ENCODE results near the gene MLPH. TPM values are rescaled to one million over a fixed set of nuclear protein-coding genes. Genes with fewer than 3 reads are reported as not detected.

MLPH gene
- total and polyA plus RNA-seq, 9 of the 15 experiments (the other 6 are each of a cell fraction or from before 2014, with no cell fraction given): 0.22 TPM; not detected in 8

DNA sequence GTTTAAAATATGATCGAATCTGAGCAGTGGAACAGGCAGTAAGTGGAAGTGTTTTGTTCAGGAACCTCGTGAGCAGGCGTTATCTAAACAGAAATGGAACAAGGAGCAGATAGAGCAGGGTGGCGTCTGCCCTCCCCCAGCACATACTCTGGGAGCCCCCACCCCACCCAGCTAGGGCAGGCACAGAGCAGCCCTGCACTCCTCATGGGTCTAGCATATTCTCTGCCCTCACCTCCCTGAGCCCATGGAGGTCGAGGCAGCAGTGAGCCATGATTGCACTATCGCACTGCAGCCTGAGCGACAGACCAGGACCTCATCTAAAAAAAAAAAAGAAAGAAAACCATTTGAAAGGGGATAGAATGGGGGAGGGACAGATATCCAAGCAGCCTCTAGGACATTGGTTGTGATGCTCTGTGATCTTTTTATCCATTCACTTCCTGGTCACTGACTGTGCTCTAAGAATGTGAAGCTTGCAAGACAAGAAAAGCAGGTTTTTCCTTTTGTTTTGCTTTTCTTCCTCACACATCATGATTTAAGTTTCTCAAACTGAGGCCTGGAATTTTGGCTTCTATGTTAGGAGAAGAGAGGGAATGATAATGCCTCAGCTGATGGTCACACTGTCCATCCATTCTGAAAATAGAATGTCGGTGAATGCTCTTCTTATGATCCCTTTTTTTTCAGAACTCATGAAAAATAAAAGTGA lies 3.1 kb downstream of the MLPH start (continued):
- TF ChIP-seq GTF3C2 (IDR thresholded peaks at IDR 0.05; ENCODE audit: borderline replicate concordance, extremely low read depth, insufficient read length) (no peak), LARP7 (IDR thresholded peaks at IDR 0.05) (no peak), E2F1 (CRISPR knock-in tag; IDR thresholded peaks at IDR 0.05) (no peak)

- Histone ChIP-seq H3K9ac (ENCODE audit: insufficient read depth in 1 of 2, low read depth in 2 of 2, low read length in 2 of 2) (no peak overlapping the region), H3K4me1 (replicated peaks in 1 of 2; ENCODE audit: control insufficient read depth in 2 of 2, insufficient read depth in 2 of 2, low read length in 2 of 2) (no peaks in the 10 kb centered on the region), H3K4me2 (ENCODE audit: insufficient read depth, low read length) (no peak overlapping the region), H2AFZ (ENCODE audit: low read depth, low read length) (no peak overlapping the region), H4K20me1 (replicated peaks; ENCODE audit: control insufficient read depth, insufficient read depth, low read length) (no peaks in the 10 kb centered on the region), H3K36me3 (ENCODE audit: control insufficient read depth, insufficient read depth, low read length) (no peaks in the 10 kb centered on the region), H3K27ac (ENCODE audit: extremely low read depth, low read depth, low read length) (no peak overlapping the region), H3K79me2 (ENCODE audit: control insufficient read depth, insufficient read depth, low read length) (no peaks in the 10 kb centered on the region), H3K4me3 (no peak overlapping the region), H3K9me1 (ENCODE audit: control insufficient read depth, insufficient read depth, low read length) (no peaks in the 10 kb centered on the region), H3K9me3 (replicated peaks; ENCODE audit: control insufficient read depth, insufficient read depth, low read depth, low read length) (peaks cover 1% of the 10 kb centered on the region; the same call in 1 of the 2 replicates), H3K27me3 (ENCODE audit: control insufficient read depth in 2 of 2, insufficient read depth in 2 of 2, low read length in 2 of 2) (peaks cover 0 to 27% of the 10 kb centered on the region in 2 experiments; a peak in 2 of 5 replicates)
- no peak for FAIRE-seq
- no TSS peak for BruUV-seq (replicated peaks)
- DNase-seq (ENCODE audit: extremely low read depth in 1 of 4, low spot score in 3 of 4): no peak
- intact Hi-C loops (cut with micrococcal nuclease): no loop called here
- in situ Hi-C loops (cut with MboI): no loop called here
- CTCF ChIA-PET (ENCODE audit: low intra/inter-chr PET ratio): no interaction called here
- no peak for ATAC-seq
- POLR2A ChIA-PET: no interaction called here
- 11% methylated on average over 6 of the region's 6 CpGs for WGBS (ENCODE audit: insufficient coverage, low coverage, missing lambda C conversion rate)
- TF ChIP-seq ZNF282 (CRISPR knock-in tag; IDR thresholded peaks at IDR 0.05): no peak
- TF ChIP-seq, protein P1, sequence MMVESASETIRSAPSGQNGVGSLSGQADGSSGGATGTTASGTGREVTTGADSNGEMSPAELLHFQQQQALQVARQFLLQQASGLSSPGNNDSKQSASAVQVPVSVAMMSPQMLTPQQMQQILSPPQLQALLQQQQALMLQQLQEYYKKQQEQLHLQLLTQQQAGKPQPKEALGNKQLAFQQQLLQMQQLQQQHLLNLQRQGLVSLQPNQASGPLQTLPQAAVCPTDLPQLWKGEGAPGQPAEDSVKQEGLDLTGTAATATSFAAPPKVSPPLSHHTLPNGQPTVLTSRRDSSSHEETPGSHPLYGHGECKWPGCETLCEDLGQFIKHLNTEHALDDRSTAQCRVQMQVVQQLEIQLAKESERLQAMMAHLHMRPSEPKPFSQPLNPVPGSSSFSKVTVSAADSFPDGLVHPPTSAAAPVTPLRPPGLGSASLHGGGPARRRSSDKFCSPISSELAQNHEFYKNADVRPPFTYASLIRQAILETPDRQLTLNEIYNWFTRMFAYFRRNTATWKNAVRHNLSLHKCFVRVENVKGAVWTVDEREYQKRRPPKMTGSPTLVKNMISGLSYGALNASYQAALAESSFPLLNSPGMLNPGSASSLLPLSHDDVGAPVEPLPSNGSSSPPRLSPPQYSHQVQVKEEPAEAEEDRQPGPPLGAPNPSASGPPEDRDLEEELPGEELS (CRISPR knock-in tag; IDR thresholded peaks at IDR 0.05; ENCODE audit: borderline replicate concordance): no peak
- TF ChIP-seq TCF15 (CRISPR knock-in tag; IDR thresholded peaks at IDR 0.05): no peak
- TF ChIP-seq, protein P2, sequence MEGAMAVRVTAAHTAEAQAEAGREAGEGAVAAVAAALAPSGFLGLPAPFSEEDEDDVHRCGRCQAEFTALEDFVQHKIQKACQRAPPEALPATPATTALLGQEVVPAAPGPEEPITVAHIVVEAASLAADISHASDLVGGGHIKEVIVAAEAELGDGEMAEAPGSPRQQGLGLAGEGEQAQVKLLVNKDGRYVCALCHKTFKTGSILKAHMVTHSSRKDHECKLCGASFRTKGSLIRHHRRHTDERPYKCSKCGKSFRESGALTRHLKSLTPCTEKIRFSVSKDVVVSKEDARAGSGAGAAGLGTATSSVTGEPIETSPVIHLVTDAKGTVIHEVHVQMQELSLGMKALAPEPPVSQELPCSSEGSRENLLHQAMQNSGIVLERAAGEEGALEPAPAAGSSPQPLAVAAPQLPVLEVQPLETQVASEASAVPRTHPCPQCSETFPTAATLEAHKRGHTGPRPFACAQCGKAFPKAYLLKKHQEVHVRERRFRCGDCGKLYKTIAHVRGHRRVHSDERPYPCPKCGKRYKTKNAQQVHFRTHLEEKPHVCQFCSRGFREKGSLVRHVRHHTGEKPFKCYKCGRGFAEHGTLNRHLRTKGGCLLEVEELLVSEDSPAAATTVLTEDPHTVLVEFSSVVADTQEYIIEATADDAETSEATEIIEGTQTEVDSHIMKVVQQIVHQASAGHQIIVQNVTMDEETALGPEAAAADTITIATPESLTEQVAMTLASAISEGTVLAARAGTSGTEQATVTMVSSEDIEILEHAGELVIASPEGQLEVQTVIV (CRISPR knock-in tag; IDR thresholded peaks at IDR 0.05; ENCODE audit: borderline replicate concordance): no peak
Observed at GRCh38 chr2:237490795-237491194, 3.7 kb downstream of the MLPH start.

Data from K562 (cell line).